GM13976 (cell line): ENCODE measurements around the gene RNASE7.
"Not testable (repeated sequence)": the region's sequence is repeated elsewhere in the genome, so short reads cannot be mapped to it uniquely, and the experiment has no call there.

Source experiments
- DNase-seq: peaks from one replicate; pipeline ENCODE4 v3.0.0; 2012; ENCODE audit warnings: low spot score
- CTCF ChIP-seq: IDR thresholded peaks from 2 replicates; pipeline ENCODE4 v1.5.1; 2012; ENCODE audit warnings: borderline replicate concordance, mild to moderate bottlenecking; ENCODE audit not compliant: insufficient read depth; ENCODE audit errors: extremely low read depth, missing control alignments, control extremely low read depth
- in situ Hi-C: fragments of 300-500 bp; cut with MboI; formaldehyde crosslinking; loops from one replicate; pipeline ENCODE4 v1.12.0; 2022; ENCODE audit warnings: low sequenced_read_pairs, mixed read lengths, inconsistent platforms; ENCODE audit not compliant: unreplicated experiment

The RNASE7 gene

GRCh38 chr14:20999591-20999990 lies 42.6 kb upstream of the RNASE7 start:
- no peak for DNase-seq
- no peak for TF ChIP-seq CTCF
- in situ Hi-C loops: no loop called here

GRCh38 chr14:21001218-21001617 lies 40.9 kb upstream of the RNASE7 start:
- DNase-seq: no peak
- no peak for TF ChIP-seq CTCF
- in situ Hi-C loops: no loop called here

DNA sequence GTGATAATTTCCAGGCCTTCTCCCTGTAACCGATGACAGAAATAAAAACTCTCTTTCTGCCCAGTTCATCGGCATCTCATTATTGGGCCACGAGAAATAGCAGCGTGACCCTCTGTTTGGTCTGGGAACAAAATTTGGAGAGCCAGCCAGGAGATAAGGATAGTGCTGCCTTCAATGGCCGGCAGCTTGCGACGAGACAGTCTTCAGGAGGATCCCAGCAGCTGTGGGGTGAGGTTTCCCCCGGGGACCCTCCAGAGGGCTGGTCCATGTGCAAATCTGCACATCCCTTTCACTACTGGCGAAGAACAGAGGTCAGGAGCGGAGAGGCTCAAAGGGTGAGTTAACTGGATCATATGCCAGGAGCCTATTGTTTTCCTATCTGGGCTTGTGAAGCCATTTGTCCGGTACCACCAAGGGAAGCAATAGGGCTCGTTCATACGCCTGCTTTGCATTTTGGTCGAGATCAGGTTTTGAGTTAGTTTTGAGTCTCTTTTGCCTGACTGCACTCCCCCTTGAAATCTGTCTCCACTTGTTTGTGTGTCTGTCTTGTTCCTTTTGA lies 38.3 kb upstream of the RNASE7 start:
- no peak for TF ChIP-seq CTCF
- in situ Hi-C loops: no loop called here
- no peak for DNase-seq

- DNase-seq: not testable (repeated sequence)
- in situ Hi-C loops: loop anchor here (10.0 kb wide), 1 partner anchor 85 kb away; the partner anchor contains the start of gene ZNF219
These were observed 32.4 kb upstream of the RNASE7 start for GRCh38 chr14:21009721-21010120.

DNA sequence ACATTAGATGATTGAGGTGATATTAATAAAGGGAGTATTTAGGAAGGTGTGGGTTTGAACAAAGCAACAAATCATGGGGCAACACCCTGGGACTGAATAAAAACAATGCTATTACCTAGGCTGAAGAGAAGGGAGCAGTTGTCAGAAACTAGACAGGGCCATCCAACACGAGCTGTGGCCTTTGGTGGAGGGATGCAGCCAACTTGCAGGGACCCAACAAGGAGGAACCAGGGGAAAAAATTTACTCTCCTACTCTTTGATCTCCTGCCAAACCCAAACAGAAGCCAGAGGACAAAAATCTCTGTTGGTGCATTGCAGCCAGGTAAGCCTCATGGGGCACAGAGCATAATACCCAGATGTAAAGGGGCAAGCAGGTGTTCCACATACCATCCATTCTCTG lies 31.0 kb upstream of the RNASE7 start:
- no peak for DNase-seq
- in situ Hi-C loops: loop anchor here (10.0 kb wide), 1 partner anchor 84 kb away; the partner anchor contains the start of gene ZNF219

GRCh38 chr14:21014761-21015190 lies 27.4 kb upstream of the RNASE7 start:
- DNase-seq: peak; percentile 70
- peak; percentile 73 for TF ChIP-seq CTCF
- in situ Hi-C loops: loop anchor here (10.0 kb wide), 1 partner anchor 80 kb away; the partner anchor contains the start of gene ZNF219

More for the DNA sequence above, 31.0 kb upstream of the RNASE7 start:
- TF ChIP-seq CTCF: no peak

- DNase-seq: no peak
- in situ Hi-C loops: loop anchor here (10.0 kb wide), 1 partner anchor 79 kb away; the partner anchor contains the start of gene ZNF219
- TF ChIP-seq CTCF: no peak
These were observed 26.9 kb upstream of the RNASE7 start for GRCh38 chr14:21015312-21015711.
